Stimulated activated CD8-positive, alpha-beta memory T cell treated with anti-CD3 and anti-CD28 coated beads, Interleukin-15, amount 100 ng/mL, for 4 hours (primary cell): Measurements from ENCODE around the gene RASA4.
"Not testable (repeated sequence)": the region's sequence is repeated elsewhere in the genome, so short reads cannot be mapped to it uniquely, and the experiment has no call there.

Experiments used
- DNase-seq, 2 donors: peaks; one replicate each; pipeline ENCODE4 v3.0.0-alpha.2; 2020; ENCODE audit warnings: low read depth in 2 of 2

Gene RASA4

DNA sequence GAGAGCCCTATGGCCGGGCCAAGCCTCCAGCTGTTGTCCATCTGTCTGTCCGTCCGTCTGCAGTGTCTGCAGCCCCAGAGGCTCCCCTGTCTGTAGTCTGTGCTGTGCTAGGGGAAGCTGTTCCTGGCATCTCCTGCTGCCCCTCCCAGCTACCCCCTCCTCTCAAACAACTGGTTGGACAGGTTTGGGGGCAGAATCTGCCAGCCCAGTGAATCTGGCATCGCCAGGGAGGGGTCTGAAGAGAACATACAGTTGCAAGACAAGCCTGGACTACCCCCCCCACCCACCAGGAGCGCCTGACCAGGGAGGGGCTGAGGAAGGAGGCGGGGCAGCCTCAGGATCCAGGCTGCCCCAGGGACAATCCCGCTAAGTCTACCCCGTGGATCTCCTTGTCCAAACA, 73.0 kb downstream of the RASA4 start, which contains the start of gene UPK3BL2:
Gene UPK3BL2 (minus strand): TSS at position 101 of the 400 bp plus-strand sequence. CDS start 60 bp downstream, at position 41.
- not testable (repeated sequence) for DNase-seq

DNA sequence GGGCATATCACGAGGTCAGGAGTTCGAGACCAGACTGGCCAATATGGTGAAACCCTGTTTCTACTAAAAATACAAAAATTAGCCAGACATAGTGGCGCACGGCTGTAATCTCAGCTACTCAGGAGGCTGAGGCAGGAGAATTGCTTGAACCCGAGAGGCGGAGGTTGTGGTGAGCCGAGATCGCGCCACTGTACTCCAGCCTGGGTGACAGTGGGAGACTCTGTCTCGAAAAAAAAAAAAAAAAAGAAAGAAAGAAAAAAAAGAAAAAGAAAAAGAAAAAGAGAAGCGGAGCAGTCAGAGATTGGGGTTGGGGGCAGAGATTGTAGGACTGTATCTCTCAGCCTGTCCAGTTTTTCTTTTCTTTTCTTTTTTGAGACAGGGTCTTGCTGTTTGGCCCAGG, 73.8 kb downstream of the RASA4 start:
- DNase-seq = not testable (repeated sequence)

DNA sequence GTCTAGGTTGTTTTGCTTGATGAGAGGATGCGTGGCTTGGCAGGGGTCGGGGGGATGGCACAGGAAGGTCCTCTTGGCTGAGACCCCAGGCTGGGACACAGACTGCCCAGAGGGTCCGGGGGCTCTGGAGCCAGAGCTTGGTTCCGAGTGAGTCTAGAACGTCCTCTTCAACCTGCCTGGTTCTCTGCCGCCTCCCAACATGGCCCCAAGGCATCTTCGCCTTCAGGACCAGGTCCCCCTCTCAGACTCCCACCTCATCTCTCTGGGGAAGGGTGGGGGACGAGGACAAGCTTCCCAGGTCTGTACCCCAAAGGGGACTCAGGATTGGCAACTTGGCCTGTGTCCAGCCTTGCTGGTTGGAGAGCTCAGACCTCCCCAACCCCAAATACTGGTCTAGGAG, 74.5 kb downstream of the RASA4 start:
- DNase-seq = not testable (repeated sequence)

DNA sequence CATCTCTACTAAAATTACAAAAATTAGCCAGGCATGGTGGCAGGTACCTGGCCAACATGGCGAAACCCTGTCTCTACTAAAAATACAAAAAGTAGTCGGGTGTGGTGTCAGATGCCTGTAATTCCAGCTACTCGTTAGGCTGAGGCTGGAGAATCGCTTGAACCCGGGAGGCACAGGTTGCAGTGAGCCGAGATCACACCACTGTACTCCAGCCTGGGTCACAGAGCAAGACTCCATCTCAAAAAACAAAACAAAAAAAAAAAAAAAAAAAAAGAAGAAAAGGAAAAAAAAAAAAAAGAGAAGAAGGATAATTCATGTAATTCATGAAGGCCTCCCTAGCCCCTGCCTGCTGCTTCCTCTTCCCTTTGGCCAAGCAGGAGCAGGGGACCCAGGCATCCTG, 76.0 kb downstream of the RASA4 start:
- DNase-seq = not testable (repeated sequence)

DNA sequence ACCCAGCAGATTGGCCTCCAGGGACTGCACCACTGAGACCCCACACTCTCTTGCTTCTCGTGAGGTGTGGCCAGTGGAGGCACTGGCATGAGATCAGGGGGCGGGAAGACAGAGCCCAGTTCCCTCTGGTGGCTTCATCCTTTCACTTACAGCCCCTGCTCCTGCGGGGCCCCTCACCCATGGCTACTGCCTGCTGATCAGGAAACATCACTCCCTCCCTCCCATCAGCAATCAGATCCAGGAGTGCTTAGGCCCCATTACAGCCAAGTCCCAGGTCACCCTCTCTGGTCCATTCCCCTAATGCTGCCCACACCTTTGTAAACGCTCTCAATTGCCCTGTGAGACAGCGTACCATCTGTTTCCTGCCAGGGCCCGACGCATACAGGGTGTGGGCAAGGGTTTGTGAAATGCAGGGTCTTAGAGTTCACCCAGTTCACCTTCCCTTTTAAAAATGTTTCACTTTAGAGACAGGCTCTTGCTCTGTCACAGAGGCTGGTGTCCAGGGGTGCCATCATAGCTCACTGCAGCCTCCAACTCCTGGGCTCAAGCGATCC, 81.4 kb downstream of the RASA4 start:
- not testable (repeated sequence) for DNase-seq

DNA sequence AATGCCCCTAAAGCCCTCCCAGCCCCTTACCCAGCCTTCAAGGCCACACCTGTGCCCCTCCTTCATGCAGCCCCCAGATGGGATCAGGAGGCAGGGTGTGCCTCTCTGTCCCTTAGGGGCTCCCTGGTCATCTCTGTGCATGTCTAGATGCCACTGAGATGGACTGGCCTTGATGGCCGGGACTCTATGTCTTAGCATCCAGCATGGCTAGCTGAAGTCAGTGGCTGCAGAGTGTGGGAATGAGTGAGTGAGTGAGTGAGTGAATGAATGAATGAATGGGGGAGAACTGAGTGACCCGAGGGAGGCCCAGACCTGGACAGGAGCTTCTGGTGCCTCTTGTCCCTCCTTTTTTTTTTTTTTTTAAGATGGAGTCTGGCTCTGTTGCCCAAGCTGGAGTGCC, 84.4 kb downstream of the RASA4 start:
- DNase-seq = not testable (repeated sequence)

DNA sequence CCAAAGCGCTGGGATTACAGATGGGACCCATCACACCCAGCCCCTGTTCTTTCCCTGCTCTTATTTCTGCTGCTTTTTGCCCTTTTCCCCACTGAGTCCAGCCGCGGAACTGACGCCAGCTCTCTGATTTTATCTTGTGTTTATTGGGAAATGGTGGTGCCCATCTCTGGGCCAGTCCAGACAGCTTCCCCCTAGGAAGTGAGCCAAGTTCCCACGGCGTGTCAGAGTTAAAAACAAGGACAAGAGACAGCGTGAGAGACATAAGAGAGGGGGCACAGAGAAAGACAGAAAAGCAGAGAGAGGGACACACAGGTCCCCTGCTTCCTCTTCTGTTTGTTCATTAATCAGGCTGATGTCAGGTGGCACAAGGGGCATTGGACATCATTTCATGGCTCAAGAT, 85.0 kb downstream of the RASA4 start:
- not testable (repeated sequence) for DNase-seq

DNA sequence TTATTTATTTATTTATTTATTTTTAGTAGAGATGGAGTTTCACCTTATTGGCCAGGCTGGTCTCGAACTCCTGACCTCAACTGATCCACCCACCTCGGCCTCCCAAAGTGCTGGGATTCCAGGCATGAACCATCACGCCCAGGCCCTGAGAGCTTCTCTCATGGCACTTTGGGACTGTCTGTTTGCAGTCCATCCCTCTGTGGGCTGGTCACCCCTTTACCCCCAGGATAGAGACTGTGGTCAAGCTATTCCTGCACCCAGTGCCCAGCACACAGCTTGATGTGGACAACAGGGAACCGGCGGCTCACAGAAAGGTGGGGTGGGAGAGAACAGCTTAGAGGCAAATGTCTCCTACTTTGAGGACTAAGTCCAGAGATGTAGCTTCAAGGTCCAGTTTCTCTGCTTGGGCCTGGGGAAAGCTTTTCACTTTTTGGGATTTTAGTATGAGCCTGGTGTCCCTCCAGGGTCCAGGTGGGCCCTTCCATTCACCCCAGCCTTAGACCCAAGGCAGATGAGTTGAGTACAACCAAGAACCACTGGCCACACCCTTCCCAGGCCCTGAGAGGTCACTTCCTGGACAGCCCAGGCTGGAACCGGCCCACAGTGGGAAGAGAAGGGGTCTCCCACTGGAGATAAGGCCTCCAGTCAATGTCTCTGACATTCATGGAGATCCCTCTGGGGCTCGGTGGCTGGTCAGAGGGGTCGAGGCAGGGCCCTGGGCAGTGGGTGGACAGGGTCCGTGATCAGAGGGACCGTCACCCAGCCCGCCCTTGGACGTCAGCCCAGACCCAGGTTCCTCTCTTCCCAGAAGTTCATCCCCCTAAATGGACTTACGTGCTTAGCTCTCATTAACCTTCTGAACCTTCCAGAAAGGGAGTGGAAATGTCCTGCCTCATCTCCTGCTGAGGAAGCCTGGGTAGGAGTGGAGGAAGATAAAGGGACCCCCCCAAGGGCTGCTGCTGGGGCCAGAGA, 88.4 kb downstream of the RASA4 start:
- DNase-seq = not testable (repeated sequence)

DNA sequence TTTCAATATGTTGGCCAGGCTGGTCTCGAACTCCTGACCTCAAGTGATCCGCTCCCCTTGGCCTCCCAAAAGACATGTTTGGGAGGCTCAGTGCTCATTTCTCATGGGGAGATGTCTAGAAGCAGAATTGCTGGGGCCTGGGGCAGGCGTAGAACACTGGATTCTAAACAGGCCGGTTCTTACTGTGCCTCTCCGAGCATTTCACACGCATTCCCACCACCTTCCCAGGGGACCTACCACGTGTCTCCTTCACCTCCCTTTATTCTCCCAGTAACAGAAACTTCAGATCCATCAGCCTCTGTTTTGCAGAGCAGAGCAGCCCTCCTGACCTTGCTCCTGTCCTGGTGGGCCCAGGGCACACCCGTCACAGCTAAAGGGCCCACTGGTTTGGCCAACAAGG, 89.4 kb downstream of the RASA4 start:
- DNase-seq = not testable (repeated sequence)

DNA sequence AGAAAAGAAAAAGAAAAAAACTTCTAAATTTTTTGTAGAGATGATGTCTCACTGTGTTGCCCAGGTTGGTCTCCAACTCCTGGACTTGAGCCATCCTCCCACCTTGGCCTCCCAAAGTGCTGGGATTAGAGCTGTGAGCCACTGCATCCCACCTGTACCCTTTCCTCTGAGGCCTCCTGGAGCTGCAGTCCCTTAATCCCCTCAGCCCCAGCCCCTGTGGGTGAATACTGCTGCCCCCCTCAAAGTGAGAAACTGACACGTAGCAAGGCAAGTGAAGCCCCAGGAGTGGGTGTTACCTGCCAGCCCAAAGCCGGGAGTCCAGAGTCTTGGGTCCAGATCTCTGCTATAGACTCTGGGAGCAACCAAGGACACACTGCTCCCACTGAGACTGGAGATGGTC, 91.8 kb downstream of the RASA4 start:
- DNase-seq = not testable (repeated sequence)
